ENCODE data around the gene PROX1.

GRCh38 chr1:213962508-213962907 is 25.3 kb upstream of the PROX1 start:
- TF ChIP-seq, protein P1, sequence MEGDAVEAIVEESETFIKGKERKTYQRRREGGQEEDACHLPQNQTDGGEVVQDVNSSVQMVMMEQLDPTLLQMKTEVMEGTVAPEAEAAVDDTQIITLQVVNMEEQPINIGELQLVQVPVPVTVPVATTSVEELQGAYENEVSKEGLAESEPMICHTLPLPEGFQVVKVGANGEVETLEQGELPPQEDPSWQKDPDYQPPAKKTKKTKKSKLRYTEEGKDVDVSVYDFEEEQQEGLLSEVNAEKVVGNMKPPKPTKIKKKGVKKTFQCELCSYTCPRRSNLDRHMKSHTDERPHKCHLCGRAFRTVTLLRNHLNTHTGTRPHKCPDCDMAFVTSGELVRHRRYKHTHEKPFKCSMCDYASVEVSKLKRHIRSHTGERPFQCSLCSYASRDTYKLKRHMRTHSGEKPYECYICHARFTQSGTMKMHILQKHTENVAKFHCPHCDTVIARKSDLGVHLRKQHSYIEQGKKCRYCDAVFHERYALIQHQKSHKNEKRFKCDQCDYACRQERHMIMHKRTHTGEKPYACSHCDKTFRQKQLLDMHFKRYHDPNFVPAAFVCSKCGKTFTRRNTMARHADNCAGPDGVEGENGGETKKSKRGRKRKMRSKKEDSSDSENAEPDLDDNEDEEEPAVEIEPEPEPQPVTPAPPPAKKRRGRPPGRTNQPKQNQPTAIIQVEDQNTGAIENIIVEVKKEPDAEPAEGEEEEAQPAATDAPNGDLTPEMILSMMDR (IDR thresholded peaks at IDR 0.05): no peak
- TF ChIP-seq EP300 (IDR thresholded peaks at IDR 0.05): no peak
- no peak for TF ChIP-seq POLR2AphosphoS5 (IDR thresholded peaks at IDR 0.05)
- TF ChIP-seq POLR2A (IDR thresholded peaks at IDR 0.05): no peak
